AG09319 (cell line): ENCODE results near the gene LSMEM2.
"Not testable (repeated sequence)": the region's sequence is repeated elsewhere in the genome, so short reads cannot be mapped to it uniquely, and the experiment has no call there.

Source experiments
- DNase-seq: peaks from one replicate; pipeline ENCODE4 v3.0.0-alpha.2; 2010; ENCODE audit warnings: low read depth; ENCODE audit errors: extremely low read depth
- CTCF ChIP-seq: IDR thresholded peaks from 2 replicates; pipeline ENCODE4 v1.5.1; 2011; ENCODE audit warnings: low read depth, mild to moderate bottlenecking, inconsistent platforms, low read length, moderate library complexity

The LSMEM2 gene

DNA sequence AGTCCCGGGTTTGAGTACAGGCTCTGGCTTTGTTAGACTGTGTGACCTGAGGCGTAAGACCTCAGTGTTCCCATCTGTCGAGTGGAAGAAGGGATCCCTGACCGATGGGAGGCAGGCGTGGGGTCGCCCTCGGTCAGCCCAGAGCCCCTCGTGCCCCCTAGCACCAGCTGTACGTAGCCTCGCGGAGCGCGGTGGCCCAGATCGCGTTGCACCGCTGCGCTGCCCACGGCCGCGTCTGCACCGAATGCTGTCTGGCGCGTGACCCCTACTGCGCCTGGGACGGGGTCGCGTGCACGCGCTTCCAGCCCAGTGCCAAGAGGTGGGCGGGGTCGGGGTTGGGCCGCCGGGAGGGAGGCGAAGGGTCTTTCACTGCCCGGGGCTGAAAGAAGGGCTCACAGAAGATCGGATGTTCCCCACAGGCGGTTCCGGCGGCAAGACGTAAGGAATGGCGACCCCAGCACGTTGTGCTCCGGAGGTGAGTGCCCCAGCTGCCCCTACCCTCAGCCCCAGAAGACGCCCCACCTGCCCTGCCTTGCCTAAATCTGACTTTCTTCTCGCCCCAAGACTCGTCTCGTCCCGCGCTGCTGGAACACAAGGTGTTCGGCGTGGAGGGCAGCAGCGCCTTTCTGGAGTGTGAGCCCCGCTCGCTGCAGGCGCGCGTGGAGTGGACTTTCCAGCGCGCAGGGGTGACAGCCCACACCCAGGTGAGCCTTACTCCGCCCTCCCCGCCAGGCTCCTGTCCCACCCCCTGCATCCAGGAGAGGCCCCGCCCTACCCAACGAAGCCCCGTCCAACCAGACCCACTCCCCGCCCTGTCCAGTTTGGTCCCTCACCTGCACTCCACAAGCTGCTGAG lies 3.5 kb upstream of the LSMEM2 start:
- no peak for TF ChIP-seq CTCF
- no peak for DNase-seq

GRCh38 chr3:50275996-50276761 lies 2.7 kb upstream of the LSMEM2 start:
- no peak for DNase-seq
- TF ChIP-seq CTCF, result no peak

GRCh38 chr3:50276762-50277101 lies 2.2 kb upstream of the LSMEM2 start:
- DNase-seq, result no peak
- TF ChIP-seq CTCF, result no peak

GRCh38 chr3:50278123-50278879 lies 586 bp upstream of the LSMEM2 start:
- no peak for DNase-seq
- no peak for TF ChIP-seq CTCF

DNA sequence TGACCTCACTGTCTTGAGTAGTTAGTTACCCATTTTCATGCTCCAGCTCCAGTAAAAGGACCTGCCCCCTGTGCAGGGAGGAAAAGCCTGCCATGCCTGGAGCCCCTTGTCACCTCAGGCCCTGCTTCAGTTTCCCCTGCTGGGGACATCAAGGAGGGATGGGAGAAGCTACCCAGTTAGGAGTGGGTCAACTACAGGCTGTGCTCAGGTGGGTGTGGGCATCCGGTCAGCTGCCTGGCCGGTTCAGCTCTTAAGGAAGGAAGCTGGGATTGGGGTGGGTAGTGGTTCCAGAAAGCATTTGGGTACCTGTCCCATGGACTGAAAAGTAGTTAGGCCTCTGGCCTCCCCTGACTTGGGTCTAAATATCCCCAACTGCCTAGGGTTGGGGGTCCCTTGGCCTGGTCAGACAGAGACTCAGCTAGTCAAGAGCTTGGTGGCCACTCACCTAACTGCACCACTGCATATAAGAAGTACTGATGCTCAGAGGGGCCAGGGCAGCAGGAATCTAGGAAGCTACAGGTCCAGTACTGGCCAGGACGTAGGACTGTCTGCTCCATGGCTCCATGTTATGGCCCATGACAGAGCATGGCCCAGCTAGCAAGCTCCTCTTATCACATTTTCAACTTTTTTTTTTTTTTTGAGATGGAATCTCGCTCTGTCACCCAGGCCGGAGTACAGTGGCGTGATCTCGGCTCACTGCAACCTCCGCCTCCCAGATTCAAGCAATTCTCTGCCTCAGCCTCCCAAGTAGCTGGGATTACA lies 549 bp downstream of the LSMEM2 start:
- no peak for DNase-seq
- TF ChIP-seq CTCF, result no peak

DNA sequence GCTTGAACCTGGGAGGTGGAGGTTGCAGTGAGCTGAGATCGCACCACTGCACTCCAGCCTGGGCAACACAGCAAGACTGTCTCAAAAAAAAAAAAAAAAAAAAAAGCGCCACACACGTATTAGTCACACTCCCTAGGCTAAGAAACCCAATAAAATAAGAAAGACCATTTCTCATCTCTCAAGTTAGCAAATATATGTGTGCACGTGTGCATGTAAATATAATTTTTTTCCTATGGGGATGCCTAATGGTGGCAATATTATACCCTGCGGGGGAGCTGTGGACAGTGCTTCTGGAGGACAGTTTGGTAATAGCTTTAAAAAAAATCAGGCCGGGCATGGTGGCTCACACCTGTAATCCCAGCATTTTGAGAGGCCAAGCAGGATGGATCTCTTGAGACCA lies 5.2 kb downstream of the LSMEM2 start:
- DNase-seq, result not testable (repeated sequence)
